Skeletal muscle satellite cell (primary cell): ENCODE measurements around the gene CCNJL.

Experiments used
- H3K27me3 ChIP-seq: 2 replicates; pipeline ENCODE4 v1.7.0; 2013; ENCODE audit warnings: low read length; ENCODE audit not compliant: control insufficient read depth, insufficient read depth
- H3K36me3 ChIP-seq: 2 replicates; pipeline ENCODE4 v1.7.0; 2013; ENCODE audit warnings: mild to moderate bottlenecking, control low read depth, low read length; ENCODE audit not compliant: insufficient read depth
- H3K4me1 ChIP-seq: 2 replicates; pipeline ENCODE4 v1.7.0; 2013; ENCODE audit warnings: low read length; ENCODE audit not compliant: control insufficient read depth, insufficient read depth
- H3K4me2 ChIP-seq: 2 replicates; pipeline ENCODE4 v1.7.0; 2013; ENCODE audit warnings: mild to moderate bottlenecking, low read length
- H3K4me3 ChIP-seq: 2 replicates; pipeline ENCODE4 v1.7.0; 2013; ENCODE audit warnings: low read length
- H3K9ac ChIP-seq: 2 replicates; pipeline ENCODE4 v1.7.0; 2013; ENCODE audit warnings: mild to moderate bottlenecking, low read depth, low read length, moderate library complexity
- H3K9me3 ChIP-seq: replicated peaks from 2 replicates; pipeline ENCODE4 v1.7.0; 2013; ENCODE audit warnings: mild to moderate bottlenecking, control low read depth, low read length

The CCNJL gene

DNA sequence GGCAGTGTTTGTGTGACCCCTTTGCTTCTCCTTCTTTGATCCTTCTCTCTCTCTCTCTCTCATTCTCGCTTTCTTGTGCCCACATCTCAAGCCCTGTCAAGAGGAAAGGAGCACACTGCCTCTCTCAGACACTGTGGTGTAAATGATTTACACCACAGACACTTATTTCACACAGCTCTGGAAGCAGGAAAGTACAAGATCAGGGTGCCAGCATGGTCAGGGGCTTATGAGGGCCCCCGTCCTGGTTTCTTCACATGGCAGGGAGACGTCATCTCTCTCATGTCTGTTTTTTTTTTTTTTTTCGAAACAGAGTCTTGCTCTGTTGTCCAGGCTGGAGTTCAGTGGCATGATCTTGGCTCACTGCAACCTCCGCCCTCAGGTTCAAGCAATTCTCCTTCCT lies 76.6 kb downstream of the CCNJL start:
- no peaks in the 10 kb centered on the region for H3K9me3 ChIP-seq
- no peaks in the 10 kb centered on the region for H3K36me3 ChIP-seq
- H3K4me2 ChIP-seq, result no peak overlapping the region

DNA sequence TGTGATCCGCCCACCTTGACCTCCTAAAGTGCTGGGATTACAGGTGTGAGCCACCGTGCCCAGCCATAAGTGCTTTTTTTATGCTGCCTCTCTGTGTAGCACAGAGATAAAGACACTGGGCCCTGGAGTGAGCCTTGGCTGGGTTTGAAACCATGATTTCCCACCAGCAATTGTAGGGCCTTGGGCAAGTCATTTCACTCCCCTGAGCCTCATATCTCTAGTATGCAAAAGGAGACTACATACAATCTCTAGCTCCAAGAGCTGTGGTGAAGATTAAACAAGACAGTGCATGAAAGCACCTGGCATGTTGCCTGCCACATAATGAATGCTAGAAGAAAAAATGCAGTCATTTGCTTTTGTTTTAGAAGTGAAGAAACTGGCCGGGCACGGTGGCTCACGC lies 79.1 kb downstream of the CCNJL start:
- H3K4me3 ChIP-seq, result no peak overlapping the region
- H3K36me3 ChIP-seq, result no peaks in the 10 kb centered on the region
- no peak overlapping the region for H3K9ac ChIP-seq
- H3K9me3 ChIP-seq, result no peaks in the 10 kb centered on the region
- no peaks in the 10 kb centered on the region for H3K27me3 ChIP-seq
- no peak overlapping the region for H3K4me2 ChIP-seq
- H3K4me1 ChIP-seq, result no peaks in the 10 kb centered on the region

More for the DNA sequence above, 76.6 kb downstream of the CCNJL start:
- H3K4me3 ChIP-seq, result no peak overlapping the region
- no peaks in the 10 kb centered on the region for H3K27me3 ChIP-seq
- no peaks in the 10 kb centered on the region for H3K4me1 ChIP-seq
- no peak overlapping the region for H3K9ac ChIP-seq

DNA sequence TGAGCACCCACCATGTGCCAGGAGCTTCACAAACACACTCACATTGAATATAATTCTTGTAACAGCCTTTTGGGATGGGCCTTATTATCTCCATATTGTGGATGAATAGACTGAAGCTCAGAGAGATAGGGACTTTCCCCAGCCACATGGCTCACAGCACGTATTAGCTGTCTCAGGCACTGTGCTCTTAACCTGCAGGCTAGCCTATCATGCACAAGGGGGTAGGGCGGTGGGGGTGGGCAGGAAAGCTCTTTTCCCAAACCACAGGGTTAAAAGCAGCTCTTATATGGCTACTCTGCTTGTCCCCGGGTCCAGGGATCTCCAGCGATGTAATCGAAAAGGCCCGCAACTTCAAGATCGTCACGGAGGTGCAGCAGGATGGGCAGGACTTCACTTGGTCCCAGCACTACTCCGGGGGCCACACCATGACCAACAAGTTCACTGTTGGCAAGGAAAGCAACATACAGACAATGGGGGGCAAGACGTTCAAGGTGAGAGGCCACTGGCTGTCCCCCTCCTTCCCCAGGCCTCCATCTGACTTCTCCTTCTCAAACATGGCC lies 80.5 kb downstream of the CCNJL start:
- no peak overlapping the region for H3K9ac ChIP-seq
- no peaks in the 10 kb centered on the region for H3K9me3 ChIP-seq
- H3K36me3 ChIP-seq, result no peaks in the 10 kb centered on the region
- H3K4me2 ChIP-seq, result no peak overlapping the region
- no peaks in the 10 kb centered on the region for H3K27me3 ChIP-seq
- H3K4me3 ChIP-seq, result no peak overlapping the region
- H3K4me1 ChIP-seq, result no peaks in the 10 kb centered on the region

DNA sequence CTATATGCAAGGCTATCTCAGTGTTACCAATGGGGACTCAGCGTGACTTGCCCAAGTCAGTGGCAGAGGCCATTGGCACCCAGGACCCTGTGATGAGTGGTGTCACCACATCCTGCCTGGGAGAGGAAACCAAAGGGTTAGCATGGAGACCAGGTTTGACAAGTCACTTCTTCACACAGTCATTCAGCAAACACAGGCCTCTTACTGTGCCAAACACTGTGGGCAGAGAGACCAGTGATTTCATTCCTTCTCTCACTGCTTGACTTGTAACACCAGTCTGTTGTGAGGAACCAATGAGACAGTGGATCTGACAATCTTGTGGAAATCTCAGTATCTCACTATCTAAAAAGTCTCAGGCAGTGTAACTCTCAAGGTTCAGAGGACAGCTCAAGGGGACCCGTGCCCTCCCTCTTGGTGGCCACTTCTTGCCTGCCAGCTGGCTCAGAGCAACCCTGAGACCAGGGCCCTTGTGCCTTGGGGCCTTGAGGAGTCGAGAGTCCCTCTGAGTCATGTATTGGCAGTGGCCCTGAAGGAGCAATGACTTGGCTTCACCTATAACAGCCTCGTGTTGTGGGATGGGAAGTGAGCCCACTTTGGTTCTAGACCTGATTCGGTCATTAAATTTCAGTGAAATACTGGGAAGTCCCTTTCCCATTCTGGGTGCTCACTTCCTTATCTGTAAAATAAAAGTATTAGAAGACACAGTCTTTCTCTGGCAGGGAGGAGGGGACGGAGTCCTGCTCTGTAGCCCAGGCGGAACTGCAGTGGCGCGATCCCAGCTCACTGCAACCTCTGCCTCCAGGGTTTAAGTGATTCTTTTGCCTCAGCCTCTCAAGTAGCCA lies 81.5 kb downstream of the CCNJL start:
- Histone ChIP-seq H3K9ac (no peak overlapping the region), H3K4me2 (no peak overlapping the region), H3K36me3 (no peaks in the 10 kb centered on the region), H3K27me3 (no peaks in the 10 kb centered on the region), H3K9me3 (no peaks in the 10 kb centered on the region), H3K4me3 (no peak overlapping the region), H3K4me1 (no peaks in the 10 kb centered on the region)

DNA sequence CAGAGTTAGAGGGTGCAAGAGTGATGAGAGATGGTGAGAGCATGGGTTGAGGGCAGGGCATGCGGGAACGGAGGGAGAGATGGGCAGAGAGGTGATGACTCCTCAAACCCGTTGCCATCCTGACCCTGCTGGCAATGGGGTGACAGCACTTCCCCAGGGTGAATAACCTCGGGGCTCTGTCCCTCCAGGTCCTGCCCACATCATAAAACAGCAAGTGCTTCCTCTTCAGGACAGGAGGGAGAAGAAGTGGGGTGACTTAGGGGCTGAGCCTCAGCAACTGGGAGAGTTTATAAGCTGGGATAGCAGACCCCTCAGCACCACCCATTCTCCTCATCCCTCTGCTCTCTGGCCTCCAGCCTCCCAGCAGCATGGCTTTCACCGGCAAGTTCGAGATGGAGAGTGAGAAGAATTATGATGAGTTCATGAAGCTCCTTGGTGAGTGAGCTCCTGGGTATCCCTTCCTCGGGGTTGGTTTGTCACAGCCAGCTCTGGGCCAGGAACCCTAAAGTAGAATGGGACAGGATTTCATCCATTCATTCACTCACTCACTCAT lies 83.1 kb downstream of the CCNJL start, which contains the start of gene FABP6:
FABP6 (plus strand) TSS at position 317 of the 553 bp plus-strand sequence; CDS start at position 369, 52 bp downstream.
- no peaks in the 10 kb centered on the region for H3K36me3 ChIP-seq
- no peaks in the 10 kb centered on the region for H3K4me1 ChIP-seq
- H3K4me3 ChIP-seq, result no peak within 1 kb of the TSS
- H3K27me3 ChIP-seq, result no peaks in the 10 kb centered on the region
- no peak within 1 kb of the TSS for H3K4me2 ChIP-seq
- no peak within 1 kb of the TSS for H3K9ac ChIP-seq
- no peaks in the 10 kb centered on the region for H3K9me3 ChIP-seq

DNA sequence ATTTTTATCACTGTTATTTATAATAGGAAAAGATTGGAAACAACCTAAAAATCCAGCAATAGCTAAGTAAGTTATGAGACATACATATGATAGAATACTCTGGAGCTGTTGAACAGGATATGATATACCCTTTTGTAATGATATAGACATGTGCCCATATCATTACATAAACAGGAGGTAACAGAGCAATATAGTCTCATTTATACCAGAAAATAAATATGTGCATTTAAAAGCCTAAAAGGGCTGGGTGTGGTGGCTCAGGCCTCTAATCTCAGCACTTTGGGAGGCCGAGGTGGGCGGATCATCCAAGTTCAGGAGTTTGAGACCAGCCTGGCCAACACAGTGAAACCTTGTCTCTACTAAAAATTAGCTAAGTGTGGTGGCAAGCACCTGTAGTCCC lies 85.4 kb downstream of the CCNJL start:
- H3K4me2 ChIP-seq, result no peak overlapping the region
- H3K4me1 ChIP-seq, result no peaks in the 10 kb centered on the region
- peaks cover 3% of the 10 kb centered on the region for H3K27me3 ChIP-seq
- H3K36me3 ChIP-seq, result no peaks in the 10 kb centered on the region
- H3K9me3 ChIP-seq, result no peaks in the 10 kb centered on the region
- no peak overlapping the region for H3K9ac ChIP-seq
- H3K4me3 ChIP-seq, result no peak overlapping the region

DNA sequence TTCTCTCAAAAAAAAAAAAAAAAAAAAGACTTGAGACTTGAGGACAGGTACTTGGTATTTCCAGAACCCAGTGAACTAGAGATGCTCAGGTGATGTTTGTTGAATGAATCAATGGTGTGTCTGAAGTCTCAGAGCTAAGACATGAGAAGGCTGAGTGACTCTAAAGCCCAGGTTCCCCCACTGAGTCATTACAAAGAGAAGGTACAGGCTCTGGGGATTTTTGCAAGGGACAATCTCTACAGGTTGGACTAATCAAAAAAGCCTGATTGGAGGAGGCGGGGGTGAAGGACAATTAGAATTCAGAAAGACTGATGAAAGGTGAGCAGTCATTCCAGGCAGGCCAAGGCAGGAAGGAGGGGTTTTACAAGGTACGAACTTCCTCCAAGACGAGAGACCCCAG lies 91.3 kb downstream of the CCNJL start:
- H3K4me2 ChIP-seq, result no peak overlapping the region
- no peak overlapping the region for H3K4me3 ChIP-seq
- no peaks in the 10 kb centered on the region for H3K9me3 ChIP-seq
- H3K27me3 ChIP-seq, result peaks cover 20% of the 10 kb centered on the region
- H3K4me1 ChIP-seq, result no peaks in the 10 kb centered on the region
- H3K36me3 ChIP-seq, result no peaks in the 10 kb centered on the region
- H3K9ac ChIP-seq, result no peak overlapping the region

DNA sequence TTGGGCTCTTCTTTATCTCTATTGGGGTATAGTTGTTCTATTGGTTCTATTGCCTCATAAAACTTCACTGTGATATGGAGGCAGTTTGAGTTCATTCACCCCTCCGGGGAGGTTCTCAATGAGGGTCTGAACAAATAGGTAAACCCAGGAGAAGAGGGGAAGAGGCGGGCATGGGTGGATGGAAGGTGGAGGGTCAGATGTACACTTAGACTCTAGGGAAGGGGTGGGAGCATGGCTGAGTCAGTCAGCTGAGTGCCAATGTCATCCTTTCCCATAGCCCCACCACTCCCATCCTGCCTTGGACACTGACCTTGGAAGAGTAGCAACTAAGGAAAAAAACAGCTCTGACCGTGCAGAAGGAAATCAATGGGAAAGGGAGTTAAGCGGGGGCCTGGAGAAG lies 93.0 kb downstream of the CCNJL start:
- H3K36me3 ChIP-seq, result no peaks in the 10 kb centered on the region
- peaks cover 31% of the 10 kb centered on the region for H3K27me3 ChIP-seq
- H3K9me3 ChIP-seq, result no peaks in the 10 kb centered on the region
- H3K9ac ChIP-seq, result no peak overlapping the region
- H3K4me3 ChIP-seq, result no peak overlapping the region
- no peaks in the 10 kb centered on the region for H3K4me1 ChIP-seq
- no peak overlapping the region for H3K4me2 ChIP-seq

DNA sequence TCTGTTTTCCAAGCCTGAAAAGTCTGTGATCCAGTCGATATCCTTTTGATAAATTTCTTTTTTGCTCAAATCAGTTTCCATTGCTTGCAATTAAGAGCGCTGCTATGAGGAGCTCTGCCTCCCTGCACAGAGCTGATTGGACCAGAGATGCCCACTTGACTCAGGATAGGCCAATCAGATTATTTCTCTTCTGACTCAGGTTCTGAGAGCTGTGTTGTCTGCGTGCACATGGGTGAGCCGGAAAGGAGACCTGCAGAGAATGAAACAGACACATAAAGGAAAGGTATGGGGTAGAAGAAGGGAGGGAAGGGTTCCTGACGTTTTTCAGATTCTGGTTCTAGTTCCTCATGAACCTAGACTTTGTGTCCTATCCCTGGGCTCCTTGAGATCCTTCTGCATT lies 98.8 kb downstream of the CCNJL start:
- H3K9ac ChIP-seq, result no peak overlapping the region
- H3K4me1 ChIP-seq, result no peaks in the 10 kb centered on the region
- H3K27me3 ChIP-seq, result peaks cover 38% of the 10 kb centered on the region
- no peak overlapping the region for H3K4me3 ChIP-seq
- H3K4me2 ChIP-seq, result no peak overlapping the region
- H3K9me3 ChIP-seq, result no peaks in the 10 kb centered on the region
- no peaks in the 10 kb centered on the region for H3K36me3 ChIP-seq

DNA sequence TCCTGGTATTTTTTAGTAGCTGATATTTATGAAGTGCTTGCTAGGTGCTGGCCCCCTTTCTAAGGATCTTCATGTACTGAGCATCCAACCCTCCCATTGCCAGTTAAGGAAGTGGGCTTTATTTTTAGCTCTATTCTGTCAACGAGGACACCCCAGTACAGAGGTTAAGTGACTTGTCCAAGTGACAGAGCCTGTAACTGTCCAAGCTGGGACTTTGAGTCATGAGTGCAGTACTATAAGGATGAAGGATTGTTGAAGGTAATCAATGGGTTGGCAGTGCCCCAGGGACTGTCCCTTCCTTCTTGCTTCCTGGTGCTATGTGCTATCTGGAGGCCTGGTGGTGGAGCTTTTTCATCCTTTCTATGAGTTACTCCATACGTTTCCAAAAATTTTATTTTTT lies 101.0 kb downstream of the CCNJL start:
- Histone ChIP-seq H3K4me1 (no peaks in the 10 kb centered on the region), H3K9me3 (no peaks in the 10 kb centered on the region), H3K9ac (no peak overlapping the region), H3K4me2 (no peak overlapping the region), H3K27me3 (peaks cover 29% of the 10 kb centered on the region), H3K4me3 (no peak overlapping the region), H3K36me3 (no peaks in the 10 kb centered on the region)

DNA sequence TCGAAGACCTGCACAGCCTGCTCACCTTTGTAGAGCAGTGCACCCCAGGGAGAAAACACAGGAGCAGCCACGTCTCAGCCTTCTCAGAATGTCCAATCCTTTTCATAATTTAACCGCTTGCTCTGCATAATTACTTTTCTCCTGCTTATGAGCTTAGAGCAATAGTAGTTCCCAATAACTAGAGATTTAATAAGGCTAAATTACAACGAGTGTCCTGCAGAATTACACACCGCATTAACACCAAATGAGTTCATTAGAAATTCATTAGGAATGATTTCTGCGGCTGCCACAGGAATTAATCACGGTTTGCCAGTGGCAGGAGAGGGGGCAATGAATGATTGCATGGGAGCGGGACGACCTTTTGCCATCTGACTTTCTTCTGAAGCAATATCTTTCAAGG lies 101.8 kb downstream of the CCNJL start:
- H3K4me2 ChIP-seq, result no peak overlapping the region
- H3K4me3 ChIP-seq, result no peak overlapping the region
- no peaks in the 10 kb centered on the region for H3K4me1 ChIP-seq
- H3K27me3 ChIP-seq, result peaks cover 26% of the 10 kb centered on the region
- no peaks in the 10 kb centered on the region for H3K36me3 ChIP-seq
- no peaks in the 10 kb centered on the region for H3K9me3 ChIP-seq
- H3K9ac ChIP-seq, result no peak overlapping the region

DNA sequence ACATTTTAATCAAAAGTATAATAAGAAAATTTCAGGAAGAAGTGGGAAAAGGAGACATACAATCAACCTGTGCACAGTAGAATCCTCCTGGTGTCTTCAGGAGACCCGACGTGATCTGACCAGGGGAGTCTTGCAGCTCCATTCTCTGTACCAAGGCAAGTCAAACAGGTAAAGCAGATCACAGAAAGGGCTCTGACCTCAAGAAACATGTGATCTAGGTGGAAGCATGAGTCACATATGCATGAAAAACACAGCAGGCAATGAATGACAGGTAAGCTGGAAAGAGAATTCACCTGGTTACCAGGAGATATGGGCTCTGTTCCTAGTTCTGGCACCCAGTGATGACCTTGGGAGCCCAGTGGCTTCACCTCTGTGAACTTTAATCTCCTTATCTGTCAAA lies 102.4 kb downstream of the CCNJL start:
- Histone ChIP-seq H3K9ac (no peak overlapping the region), H3K27me3 (peaks cover 25% of the 10 kb centered on the region), H3K36me3 (no peaks in the 10 kb centered on the region), H3K4me3 (no peak overlapping the region), H3K4me1 (no peaks in the 10 kb centered on the region), H3K9me3 (no peaks in the 10 kb centered on the region), H3K4me2 (no peak overlapping the region)
